HepG2 (cell line): ENCODE measurements around the gene NFE2L2. TPM values are rescaled to one million over a fixed set of nuclear protein-coding genes. Genes with fewer than 3 reads are reported as not detected.

Source experiments
- ARNT2 ChIP-seq: sonication (generic); formaldehyde crosslinking; IDR thresholded peaks from 2 replicates; pipeline ENCODE4 v1.8.0; 2022; ENCODE audit warnings: mild to moderate bottlenecking, low read depth, missing genetic modification reagents, moderate library complexity
- ATF6 ChIP-seq: sonication (generic); formaldehyde crosslinking; conservative IDR thresholded peaks from 2 replicates; pipeline ENCODE4 v1.4.0; 2020; ENCODE audit warnings: missing genetic modification reagents
- FOXA3 ChIP-seq: IDR thresholded peaks from 2 replicates; pipeline ENCODE4 v1.6.1; 2016; ENCODE audit warnings: missing genetic modification reagents, missing compliant biosample characterization
- IKZF4 ChIP-seq: sonication (generic); formaldehyde crosslinking; IDR thresholded peaks from 2 replicates; pipeline ENCODE4 v1.5.1; 2020; ENCODE audit warnings: borderline replicate concordance, mild to moderate bottlenecking, low read depth, missing genetic modification reagents; ENCODE audit errors: not compliant biosample characterization
- KDM1A ChIP-seq: IDR thresholded peaks from 2 replicates; pipeline ENCODE4 v1.6.1; 2016; ENCODE audit warnings: missing compliant biosample characterization
- MTERF4 ChIP-seq: sonication (generic); formaldehyde crosslinking; IDR thresholded peaks from 2 replicates; pipeline ENCODE4 v1.8.0; 2023; ENCODE audit warnings: mild to moderate bottlenecking, missing genetic modification reagents
- MXD1 ChIP-seq: sonication (generic); formaldehyde crosslinking; IDR thresholded peaks from 2 replicates; pipeline ENCODE4 v1.4.0; 2020; ENCODE audit warnings: mild to moderate bottlenecking, missing genetic modification reagents
- NONO ChIP-seq, 2 experiments: fragments of 450-650 bp in 1 of 2; sonication (generic) in 1 of 2; formaldehyde crosslinking in 1 of 2; IDR thresholded peaks in 1 of 2; conservative IDR thresholded peaks in 1 of 2; 2 replicates each; pipeline versions ENCODE4 v1.6.1 to v1.8.0; 2017 to 2022; ENCODE audit warnings: mild to moderate bottlenecking in 1 of 2, missing genetic modification reagents in 1 of 2, moderate library complexity in 1 of 2
- PAF1 ChIP-seq: IDR thresholded peaks from 2 replicates; pipeline ENCODE4 v1.6.1; 2016; ENCODE audit warnings: missing genetic modification reagents, missing compliant biosample characterization
- RNF219 ChIP-seq: sonication (generic); formaldehyde crosslinking; IDR thresholded peaks from 2 replicates; pipeline ENCODE4 v1.5.0; 2020; ENCODE audit warnings: mild to moderate bottlenecking, missing genetic modification reagents
- ZNF609 ChIP-seq: sonication (generic); formaldehyde crosslinking; IDR thresholded peaks from 2 replicates; pipeline ENCODE4 v1.4.0; 2020; ENCODE audit warnings: mild to moderate bottlenecking, missing genetic modification reagents, borderline replicate concordance
- ZNF678 ChIP-seq: sonication (generic); formaldehyde crosslinking; IDR thresholded peaks from 2 replicates; pipeline ENCODE4 v1.4.0; 2020; ENCODE audit warnings: mild to moderate bottlenecking, missing genetic modification reagents
- polyA plus RNA-seq, 8 experiments: library from polyadenylated mRNA; depleted of rRNA in 3 of 8; stranded (reverse) in 7 of 8; unstranded in 1 of 8; fragments of >200 nt; fragmentation: Illumina TruSeq in 4 of 8; extraction: Trizol in 4 of 8; gene quantifications; 2 replicates each; pipeline versions ENCODE4 v1.2.1 to v1.2.3, GENCODE V29; 2011 to 2016; ENCODE audit warnings: low read depth in 4 of 8, missing spikeins in 1 of 8, mixed read lengths in 1 of 8; ENCODE audit not compliant: insufficient read depth in 1 of 8
- total RNA-seq, 5 experiments: library from RNA; depleted of rRNA; stranded (reverse); fragments of >200 nt; fragmentation: Illumina TruSeq; extraction: Trizol; gene quantifications; 2 replicates each; pipeline ENCODE4 v1.2.3, GENCODE V29; 2016; ENCODE audit warnings: low read depth in 1 of 5
- TF ChIP-seq, protein P1 (sequence below): sonication (generic); formaldehyde crosslinking; IDR thresholded peaks from 2 replicates; pipeline ENCODE4 v1.8.1; 2023; ENCODE audit warnings: mild to moderate bottlenecking, missing genetic modification reagents, borderline replicate concordance

Gene NFE2L2
- total and polyA plus RNA-seq, 2 of the 13 experiments (the other 11 are each of a cell fraction or from before 2014, with no cell fraction given), result 84.6 to 215 TPM

GRCh38 chr2:177263451-177264208 lies 897 bp downstream of the NFE2L2 start (continued):
- TF ChIP-seq ARNT2 (CRISPR knock-in tag) (peak; percentile 86), PAF1 (CRISPR knock-in tag) (peak; percentile 59; the same call in 1 of the 2 replicates), KDM1A (CRISPR knock-in tag) (no peak; the same call in 1 of the 2 replicates), IKZF4 (peak; percentile 62), FOXA3 (CRISPR knock-in tag) (peak; percentile 92), ATF6 (CRISPR knock-in tag) (peak; percentile 35; the same call in 1 of the 2 replicates), ZNF678 (CRISPR knock-in tag) (no peak), MTERF4 (no peak; the same call in none of the 2 replicates), ZNF609 (CRISPR knock-in tag) (peak; percentile 92), NONO (IDR thresholded peaks at IDR 0.05) (no peak), NONO (CRISPR knock-in tag; conservative IDR thresholded peaks at IDR 0.05) (peak; percentile 100), MXD1 (peak; percentile 91; the same call in 1 of the 2 replicates), RNF219 (0 out of 2 replicates have a peak, but pooled peaks have one; percentile 52)
- TF ChIP-seq, protein P1, sequence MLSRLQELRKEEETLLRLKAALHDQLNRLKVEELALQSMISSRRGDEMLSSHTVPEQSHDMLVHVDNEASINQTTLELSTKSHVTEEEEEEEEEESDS (CRISPR knock-in tag), result peak; percentile 92
